Cardiac fibroblast (primary cell): ENCODE data around the gene ATAD1.

Experiments used
- DNase-seq, 2 donors: peaks; one replicate each; pipeline versions ENCODE4 v3.0.0 to v3.0.0-alpha.2; 2010; ENCODE audit warnings: low read depth in 2 of 2
- H3K4me3 ChIP-seq, 2 donors: replicated peaks in 1 of 2; 1 replicate in 1 of 2; 2 replicates in 1 of 2; pipeline ENCODE4 v1.5.1; 2011; ENCODE audit warnings: low read depth in 2 of 2, low read length in 2 of 2, mild to moderate bottlenecking in 2 of 2, moderate library complexity in 1 of 2
- TF ChIP-seq, protein P1 (sequence below): IDR thresholded peaks from one replicate; pipeline ENCODE4 v1.5.1; 2011; ENCODE audit warnings: low read depth, mild to moderate bottlenecking, low read length, inconsistent platforms

ATAD1 gene

GRCh38 chr10:87817609-87818504 is at the start of gene ATAD1:
Gene ATAD1 (minus strand): TSS chr10:87818226. CDS start chr10:87814599, 3,627 bp downstream.
- DNase-seq = peak; percentile 82 to 86
- H3K4me3 ChIP-seq = peak within 1 kb of the TSS; percentile 78 to 86
- TF ChIP-seq, protein P1, sequence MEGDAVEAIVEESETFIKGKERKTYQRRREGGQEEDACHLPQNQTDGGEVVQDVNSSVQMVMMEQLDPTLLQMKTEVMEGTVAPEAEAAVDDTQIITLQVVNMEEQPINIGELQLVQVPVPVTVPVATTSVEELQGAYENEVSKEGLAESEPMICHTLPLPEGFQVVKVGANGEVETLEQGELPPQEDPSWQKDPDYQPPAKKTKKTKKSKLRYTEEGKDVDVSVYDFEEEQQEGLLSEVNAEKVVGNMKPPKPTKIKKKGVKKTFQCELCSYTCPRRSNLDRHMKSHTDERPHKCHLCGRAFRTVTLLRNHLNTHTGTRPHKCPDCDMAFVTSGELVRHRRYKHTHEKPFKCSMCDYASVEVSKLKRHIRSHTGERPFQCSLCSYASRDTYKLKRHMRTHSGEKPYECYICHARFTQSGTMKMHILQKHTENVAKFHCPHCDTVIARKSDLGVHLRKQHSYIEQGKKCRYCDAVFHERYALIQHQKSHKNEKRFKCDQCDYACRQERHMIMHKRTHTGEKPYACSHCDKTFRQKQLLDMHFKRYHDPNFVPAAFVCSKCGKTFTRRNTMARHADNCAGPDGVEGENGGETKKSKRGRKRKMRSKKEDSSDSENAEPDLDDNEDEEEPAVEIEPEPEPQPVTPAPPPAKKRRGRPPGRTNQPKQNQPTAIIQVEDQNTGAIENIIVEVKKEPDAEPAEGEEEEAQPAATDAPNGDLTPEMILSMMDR = peak; percentile 43

DNA sequence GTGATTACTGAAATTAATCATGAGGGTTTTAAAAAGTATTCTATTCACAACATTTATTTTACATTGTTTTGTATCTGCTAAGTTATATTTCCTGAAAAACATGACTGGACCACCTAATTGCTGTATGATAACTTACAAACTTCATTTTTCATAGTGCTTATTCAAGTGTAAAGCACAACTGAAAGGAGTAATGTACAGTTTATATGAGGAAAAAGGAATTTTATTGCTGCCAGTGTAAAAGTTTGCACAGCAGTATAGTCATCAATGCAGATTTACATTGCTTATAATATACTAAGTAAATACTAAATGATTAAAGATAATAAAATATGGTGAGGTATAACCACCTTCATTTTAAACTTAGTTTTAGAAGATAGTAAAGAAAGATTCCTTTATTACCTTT is 49.4 kb upstream of the ATAD1 start:
- H3K4me3 ChIP-seq = peak overlapping the region; percentile 87 to 92
- DNase-seq = no peak
- TF ChIP-seq, protein P1 = no peak

DNA sequence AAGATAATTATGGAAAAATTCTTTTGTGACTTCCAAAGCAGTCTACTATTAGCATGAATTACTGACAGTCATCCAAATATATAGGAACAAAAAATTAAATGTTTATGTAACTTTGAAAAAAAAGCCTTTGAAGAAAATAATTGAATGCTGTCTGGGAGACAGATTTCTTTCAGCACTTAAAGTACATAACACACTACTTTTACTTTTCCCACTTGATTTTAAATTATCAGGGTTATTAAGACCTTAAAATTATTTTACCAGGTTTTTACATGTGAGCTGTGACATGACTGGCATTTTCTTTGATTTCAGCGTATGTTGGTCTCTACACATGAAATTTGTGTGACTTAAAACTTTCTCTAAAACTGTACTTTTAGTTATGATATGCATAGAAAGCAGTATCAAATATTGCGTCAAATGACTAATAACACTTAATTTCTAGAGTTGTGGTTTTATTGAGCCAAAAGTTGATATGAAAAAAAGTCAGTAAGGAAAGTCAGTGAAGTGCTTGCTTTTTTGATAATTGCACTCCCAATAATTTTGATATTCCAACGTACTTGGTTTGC is 48.5 kb upstream of the ATAD1 start:
- TF ChIP-seq, protein P1 = no peak
- DNase-seq = peak in 1 of 2 donors; percentile 19
- H3K4me3 ChIP-seq = peak overlapping the region; percentile 87 to 92

DNA sequence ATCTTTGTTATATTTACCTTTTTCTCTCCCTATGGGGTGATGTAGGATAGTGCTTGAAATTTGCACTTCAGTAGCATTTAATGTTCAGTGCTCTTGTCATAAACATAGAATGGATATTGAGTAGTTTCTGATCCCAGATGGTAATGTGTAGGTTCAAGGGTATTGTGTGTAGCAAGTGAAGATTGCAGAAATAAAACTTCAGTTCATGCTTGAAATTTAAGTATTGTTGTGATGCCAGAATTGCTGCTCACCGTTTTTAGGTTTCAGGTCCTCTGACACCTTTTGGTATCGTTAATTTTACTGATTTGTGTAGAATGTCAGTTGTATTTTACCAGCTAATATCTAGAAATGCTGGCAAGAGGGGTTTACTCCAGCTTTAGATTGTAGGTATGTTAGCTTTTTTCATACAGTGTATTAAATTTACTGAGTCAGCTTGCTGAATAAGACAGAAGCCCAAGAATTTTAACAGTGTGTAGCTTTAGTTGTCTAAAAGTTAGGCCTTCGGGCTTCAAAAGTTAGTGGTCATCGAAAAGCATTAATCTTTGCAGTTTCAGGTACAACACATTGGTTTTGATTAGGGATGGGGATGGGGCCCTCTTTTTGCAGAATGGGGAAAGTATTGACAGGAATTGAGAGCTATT is 47.3 kb upstream of the ATAD1 start:
- peak in 1 of 2 donors; percentile 40 for DNase-seq
- H3K4me3 ChIP-seq = peak overlapping the region; percentile 87 to 92
- TF ChIP-seq, protein P1 = no peak

GRCh38 chr10:87864496-87865059 is 46.6 kb upstream of the ATAD1 start:
- H3K4me3 ChIP-seq = peak overlapping the region; percentile 87 to 92
- peak in 1 of 2 donors; percentile 41 for DNase-seq
- TF ChIP-seq, protein P1 = no peak

DNA sequence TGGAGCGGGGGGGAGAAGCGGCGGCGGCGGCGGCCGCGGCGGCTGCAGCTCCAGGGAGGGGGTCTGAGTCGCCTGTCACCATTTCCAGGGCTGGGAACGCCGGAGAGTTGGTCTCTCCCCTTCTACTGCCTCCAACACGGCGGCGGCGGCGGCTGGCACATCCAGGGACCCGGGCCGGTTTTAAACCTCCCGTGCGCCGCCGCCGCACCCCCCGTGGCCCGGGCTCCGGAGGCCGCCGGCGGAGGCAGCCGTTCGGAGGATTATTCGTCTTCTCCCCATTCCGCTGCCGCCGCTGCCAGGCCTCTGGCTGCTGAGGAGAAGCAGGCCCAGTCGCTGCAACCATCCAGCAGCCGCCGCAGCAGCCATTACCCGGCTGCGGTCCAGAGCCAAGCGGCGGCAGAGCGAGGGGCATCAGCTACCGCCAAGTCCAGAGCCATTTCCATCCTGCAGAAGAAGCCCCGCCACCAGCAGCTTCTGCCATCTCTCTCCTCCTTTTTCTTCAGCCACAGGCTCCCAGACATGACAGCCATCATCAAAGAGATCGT is 46.0 kb upstream of the ATAD1 start:
- peak in 1 of 2 donors; percentile 34 for DNase-seq
- peak overlapping the region; percentile 87 to 92 for H3K4me3 ChIP-seq
